Activated naive CD8-positive, alpha-beta T cell treated with anti-CD3 and anti-CD28 coated beads, Interleukin-2, amount 50 U/mL, for 16 hours (primary cell): ENCODE measurements around the gene LOXL3.
A peak's percentile ranks its signal among the peaks of the same experiment; 100 is the strongest.

Experiments
- DNase-seq: peaks from one replicate; pipeline ENCODE4 v3.0.0-alpha.2; 2020; ENCODE audit warnings: low read depth, low spot score

The LOXL3 gene

GRCh38 chr2:74528600-74529356 is 25.0 kb downstream of the LOXL3 start:
- no peak for DNase-seq

- no peak for DNase-seq
Observed at GRCh38 chr2:74527741-74528140, 26.0 kb downstream of the LOXL3 start.

GRCh38 chr2:74526649-74527230 is 27.0 kb downstream of the LOXL3 start:
- no peak for DNase-seq

GRCh38 chr2:74525717-74526648 is 27.8 kb downstream of the LOXL3 start, which contains the start of gene DQX1:
TSS of gene DQX1 (minus strand) at chr2:74526231. CDS start at chr2:74525729, 502 bp downstream.
- DNase-seq = no peak

- no peak for DNase-seq
Observed at GRCh38 chr2:74524955-74525716, 28.6 kb downstream of the LOXL3 start.

GRCh38 chr2:74524005-74524404 is 29.7 kb downstream of the LOXL3 start:
- no peak for DNase-seq

GRCh38 chr2:74522516-74522915 is 31.2 kb downstream of the LOXL3 start:
- no peak for DNase-seq

- DNase-seq = no peak
Observed at GRCh38 chr2:74516650-74517049, 37.1 kb downstream of the LOXL3 start.

- peak; percentile 64 for DNase-seq
Observed at GRCh38 chr2:74515981-74516633, 37.6 kb downstream of the LOXL3 start.

- DNase-seq = no peak
Observed at GRCh38 chr2:74515271-74515980, 38.3 kb downstream of the LOXL3 start.

GRCh38 chr2:74514368-74515270 is 39.1 kb downstream of the LOXL3 start, which contains the start of gene TLX2:
TSS of gene TLX2 (plus strand) at chr2:74514450. CDS start at chr2:74514807, 357 bp downstream.
- no peak for DNase-seq

- DNase-seq = no peak
Observed at GRCh38 chr2:74513605-74514367, 40.0 kb downstream of the LOXL3 start.

GRCh38 chr2:74512744-74513604 is 40.8 kb downstream of the LOXL3 start:
- no peak for DNase-seq

GRCh38 chr2:74511104-74511989 is 42.4 kb downstream of the LOXL3 start:
- no peak for DNase-seq

- DNase-seq = no peak
Observed at GRCh38 chr2:74510272-74510671, 43.5 kb downstream of the LOXL3 start.

GRCh38 chr2:74507926-74508520 is 45.7 kb downstream of the LOXL3 start:
- DNase-seq = no peak
